Measurements from ENCODE around the gene IFI6. TPM values are rescaled to one million over a fixed set of nuclear protein-coding genes. Genes with fewer than 3 reads are reported as not detected.
"Not testable (repeated sequence)": the region's sequence is repeated elsewhere in the genome, so short reads cannot be mapped to it uniquely, and the experiment has no call there.

The IFI6 gene
- total RNA-seq, 4 donors from 2014 or later = 120 to 174 (median 150) TPM

DNA sequence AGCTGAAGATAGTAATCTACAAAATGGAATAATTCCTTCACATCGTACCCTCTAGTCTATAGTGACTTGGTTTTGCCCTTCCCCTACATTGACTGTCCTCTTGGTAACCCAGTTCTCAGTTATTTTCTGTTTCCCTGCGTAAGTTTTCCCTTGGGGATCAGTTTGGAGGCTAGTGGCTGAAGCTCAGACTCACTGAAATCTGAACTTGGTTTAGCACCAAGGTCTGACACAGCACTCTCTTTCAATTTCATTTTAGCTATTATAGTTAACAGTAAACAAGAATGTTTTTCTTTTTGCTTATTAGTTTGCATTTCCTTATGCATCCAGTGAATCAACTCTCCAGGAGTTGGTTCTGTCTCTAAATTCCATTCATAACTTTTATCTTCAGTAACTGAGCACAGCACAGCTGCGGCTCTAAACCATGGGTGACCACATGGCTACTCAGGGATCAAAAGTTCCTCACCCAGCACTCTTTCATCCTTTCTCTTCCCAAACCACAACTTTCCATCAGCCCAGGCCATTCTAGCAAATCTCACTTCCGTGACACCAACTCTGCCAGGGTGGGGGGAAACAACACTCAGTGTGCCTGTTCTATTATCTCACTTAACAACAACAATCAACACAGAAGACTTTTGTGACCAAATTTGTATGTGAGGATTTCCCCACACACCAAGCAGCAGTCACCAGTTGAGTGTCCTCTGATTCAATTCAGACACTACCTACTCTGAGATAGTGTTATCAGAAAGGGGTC is 17.6 kb upstream of the IFI6 start:
- Histone ChIP-seq H3K4me1 (no peaks in the 10 kb centered on the region), H3K9me3 (no peaks in the 10 kb centered on the region), H3K27me3 (no peaks in the 10 kb centered on the region), H3K27ac (no peak overlapping the region), H3K4me3 (replicated peaks in 1 of 3) (no peak overlapping the region), H3K36me3 (no peaks in the 10 kb centered on the region)
- DNase-seq = no peak
- intact Hi-C loops (cut with DNase I) = no loop called here
- TF ChIP-seq POLR2A (IDR thresholded peaks at IDR 0.05) = no peak
- TF ChIP-seq CTCF (IDR thresholded peaks at IDR 0.05) = no peak
- WGBS, 2 donors = 76% methylated on average over 4 of the region's 4 CpGs

GRCh38 chr1:27687906-27688305 is 15.9 kb upstream of the IFI6 start:
- Histone ChIP-seq H3K36me3 (no peaks in the 10 kb centered on the region), H3K4me1 (no peaks in the 10 kb centered on the region), H3K9me3 (no peaks in the 10 kb centered on the region), H3K27ac (no peak overlapping the region), H3K4me3 (replicated peaks in 1 of 3) (no peak overlapping the region), H3K27me3 (no peaks in the 10 kb centered on the region)
- WGBS, 2 donors = 93 to 98% methylated on average over 5 of the region's 5 CpGs
- no peak for DNase-seq
- TF ChIP-seq CTCF (IDR thresholded peaks at IDR 0.05) (no peak), POLR2A (IDR thresholded peaks at IDR 0.05) (no peak)
- intact Hi-C loops (cut with DNase I) = no loop called here

DNA sequence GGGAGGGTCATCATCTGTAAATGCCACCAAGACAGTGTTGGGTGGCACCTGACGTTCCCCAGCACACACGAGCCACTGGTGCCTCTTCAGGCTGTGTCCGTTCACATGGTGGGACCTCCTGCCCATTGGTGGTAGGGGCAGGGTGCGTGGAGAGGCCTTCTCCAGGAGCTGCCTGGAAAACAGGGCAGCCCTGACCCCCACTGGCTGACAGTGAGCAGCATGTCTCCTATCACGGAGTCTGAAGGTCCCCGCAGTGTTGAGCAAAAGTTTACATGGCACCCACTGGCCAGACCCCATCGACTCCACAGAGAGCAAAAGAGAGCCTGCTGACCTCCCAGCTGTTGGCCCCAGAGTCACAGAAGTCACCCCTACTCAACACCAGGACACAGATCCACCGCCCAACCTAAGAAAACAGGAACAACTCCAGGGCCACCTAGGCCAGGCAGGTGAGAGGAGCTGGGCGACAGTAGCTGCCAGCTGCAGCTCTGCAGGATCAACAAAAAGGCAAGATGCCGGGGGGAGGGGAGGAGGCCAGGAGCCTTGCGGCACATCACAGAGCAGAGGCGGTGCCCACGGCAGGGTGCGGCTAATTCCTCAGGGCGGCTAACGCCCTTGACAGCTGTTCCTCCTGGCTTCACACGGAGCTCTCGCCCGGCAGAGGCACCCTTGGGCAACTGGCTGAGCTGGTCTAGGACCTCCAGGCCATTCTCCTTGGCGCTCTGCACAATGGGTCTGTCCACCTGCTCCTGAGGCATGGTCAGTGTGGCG is 14.4 kb upstream of the IFI6 start:
- H3K36me3 ChIP-seq = no peaks in the 10 kb centered on the region
- H3K9me3 ChIP-seq = no peaks in the 10 kb centered on the region
- no peaks in the 10 kb centered on the region for H3K4me1 ChIP-seq
- DNase-seq = peak; percentile 60 to 62
- no peak for TF ChIP-seq POLR2A (IDR thresholded peaks at IDR 0.05)
- TF ChIP-seq CTCF (IDR thresholded peaks at IDR 0.05) = no peak
- H3K4me3 ChIP-seq (replicated peaks in 1 of 3) = no peak overlapping the region
- WGBS, 2 donors = 36 to 60% methylated on average over 3 to 19 of the region's 21 CpGs
- H3K27ac ChIP-seq = no peak overlapping the region
- no peaks in the 10 kb centered on the region for H3K27me3 ChIP-seq
- intact Hi-C loops (cut with DNase I) = no loop called here

DNA sequence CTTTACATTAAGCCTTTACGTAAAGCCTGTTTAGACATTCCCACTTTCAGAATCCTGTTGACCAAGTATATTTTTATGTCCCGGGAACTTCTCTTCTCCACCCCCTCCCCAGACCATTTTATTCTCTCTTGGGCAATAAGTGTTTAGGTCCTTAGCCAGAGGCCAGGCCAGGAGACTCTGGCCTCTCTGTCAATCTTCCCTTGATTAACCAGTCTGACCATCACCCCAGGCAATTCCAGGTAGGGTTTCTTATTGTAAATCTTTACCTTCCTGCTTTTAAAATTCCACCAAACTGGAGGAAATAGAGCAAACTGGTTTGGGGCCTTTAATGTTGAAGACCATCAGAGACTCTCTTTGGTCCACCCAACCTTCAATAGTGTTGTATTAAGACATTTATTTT is 12.2 kb upstream of the IFI6 start:
- Histone ChIP-seq H3K36me3 (no peaks in the 10 kb centered on the region), H3K27ac (no peak overlapping the region), H3K9me3 (no peaks in the 10 kb centered on the region), H3K27me3 (no peaks in the 10 kb centered on the region), H3K4me1 (no peaks in the 10 kb centered on the region), H3K4me3 (replicated peaks in 1 of 3) (no peak overlapping the region)
- 87 to 90% methylated on average over 2 of the region's 2 CpGs for WGBS, 2 donors
- TF ChIP-seq POLR2A (IDR thresholded peaks at IDR 0.05) (no peak), CTCF (IDR thresholded peaks at IDR 0.05) (no peak)
- no peak for DNase-seq
- intact Hi-C loops (cut with DNase I) = no loop called here

GRCh38 chr1:27682351-27682944 is 10.5 kb upstream of the IFI6 start:
- Histone ChIP-seq H3K27me3 (no peaks in the 10 kb centered on the region), H3K4me1 (no peaks in the 10 kb centered on the region), H3K9me3 (no peaks in the 10 kb centered on the region), H3K36me3 (no peaks in the 10 kb centered on the region), H3K4me3 (replicated peaks in 1 of 3) (no peak overlapping the region), H3K27ac (no peak overlapping the region)
- intact Hi-C loops (cut with DNase I) = no loop called here
- TF ChIP-seq CTCF (IDR thresholded peaks at IDR 0.05) (no peak), POLR2A (IDR thresholded peaks at IDR 0.05) (no peak)
- 88 to 94% methylated on average over 4 to 5 of the region's 5 CpGs for WGBS, 2 donors
- no peak for DNase-seq

GRCh38 chr1:27681580-27681979 is 9.6 kb upstream of the IFI6 start:
- H3K36me3 ChIP-seq; intact Hi-C loops (cut with DNase I); H3K4me1 ChIP-seq; H3K27me3 ChIP-seq; H3K27ac ChIP-seq; DNase-seq; H3K9me3 ChIP-seq; H3K4me3 ChIP-seq (replicated peaks in 1 of 3): not testable (repeated sequence)
- 97% methylated on average over 4 of the region's 4 CpGs for WGBS, 2 donors

DNA sequence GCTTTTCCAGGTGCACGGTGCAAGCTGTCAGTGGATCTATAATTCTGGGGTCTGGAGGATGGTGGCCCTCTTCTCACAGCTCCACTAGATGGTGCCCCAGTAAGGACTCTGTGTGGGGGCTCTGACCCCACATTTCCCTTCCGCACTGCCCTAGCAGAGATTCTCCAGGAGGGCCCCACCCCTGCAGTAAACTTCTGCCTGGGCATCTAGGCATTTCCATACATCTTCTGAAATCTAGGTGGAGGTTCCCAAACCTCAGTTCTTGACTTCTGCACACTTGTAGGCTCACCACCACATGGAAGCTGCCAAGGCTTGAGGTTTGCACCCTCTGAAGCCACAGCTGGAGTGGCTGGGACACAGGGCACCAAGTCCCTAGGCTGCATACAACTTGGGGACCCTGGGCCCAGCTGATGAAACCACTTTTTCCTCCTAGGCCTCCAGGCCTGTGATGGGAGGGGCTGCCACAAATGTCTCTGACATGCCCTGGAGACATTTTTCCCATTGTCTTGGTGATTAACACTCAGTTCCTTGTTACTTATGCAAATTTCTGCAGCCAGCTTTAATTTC is 8.3 kb upstream of the IFI6 start:
- H3K27ac ChIP-seq; H3K27me3 ChIP-seq; H3K36me3 ChIP-seq; H3K4me3 ChIP-seq (replicated peaks in 1 of 3); intact Hi-C loops (cut with DNase I); DNase-seq; H3K9me3 ChIP-seq; H3K4me1 ChIP-seq: not testable (repeated sequence)
- WGBS, 2 donors = 95 to 100% methylated on average over 2 of the region's 2 CpGs

All from thyroid gland (tissue), 4 donors.